Measurements from ENCODE around the gene NECTIN2.
A peak's percentile ranks its signal among the peaks of the same experiment; 100 is the strongest.
"Not testable (repeated sequence)": the region's sequence is repeated elsewhere in the genome, so short reads cannot be mapped to it uniquely, and the experiment has no call there.

The NECTIN2 gene

GRCh38 chr19:44904426-44904994 is 58.4 kb downstream of the NECTIN2 start:
- DNase-seq (ENCODE audit: insufficient read length, low spot score) (no peak), FAIRE-seq (no peak)

GRCh38 chr19:44905437-44906160 is 59.5 kb downstream of the NECTIN2 start, which contains the start of gene APOE:
APOE (plus strand) TSS chr19:44905796; CDS start chr19:44906625, 829 bp downstream.
- no peak for DNase-seq (ENCODE audit: insufficient read length, low spot score)
- no peak for FAIRE-seq

- FAIRE-seq (no peak), DNase-seq (ENCODE audit: insufficient read length, low spot score) (no peak)
Observed at GRCh38 chr19:44907613-44908012, 61.5 kb downstream of the NECTIN2 start.

GRCh38 chr19:44908074-44908835 is 62.2 kb downstream of the NECTIN2 start:
- DNase-seq (ENCODE audit: insufficient read length, low spot score) (no peak), FAIRE-seq (no peak)

- FAIRE-seq (no peak), DNase-seq (ENCODE audit: insufficient read length, low spot score) (no peak)
Observed at GRCh38 chr19:44908836-44909261, 62.8 kb downstream of the NECTIN2 start.

GRCh38 chr19:44909775-44910174 is 63.7 kb downstream of the NECTIN2 start:
- no peak for FAIRE-seq
- DNase-seq (ENCODE audit: insufficient read length, low spot score): no peak

- FAIRE-seq; DNase-seq (ENCODE audit: insufficient read length, low spot score): not testable (repeated sequence)
Observed at GRCh38 chr19:44911896-44912295, 65.8 kb downstream of the NECTIN2 start.

GRCh38 chr19:44912854-44913253 is 66.8 kb downstream of the NECTIN2 start:
- DNase-seq (ENCODE audit: insufficient read length, low spot score): no peak

GRCh38 chr19:44913512-44914432 is 67.7 kb downstream of the NECTIN2 start:
- FAIRE-seq: peak; percentile 8
- DNase-seq (ENCODE audit: insufficient read length, low spot score): not testable (repeated sequence)

More at GRCh38 chr19:44912854-44913253, 66.8 kb downstream of the NECTIN2 start:
- no peak for FAIRE-seq

GRCh38 chr19:44914433-44915206 is 68.5 kb downstream of the NECTIN2 start, which contains the start of gene APOC1:
APOC1 (plus strand) TSS chr19:44914608; CDS start chr19:44914892, 284 bp downstream.
- peak; percentile 90 for FAIRE-seq
- peak; percentile 98 for DNase-seq (ENCODE audit: insufficient read length, low spot score)

GRCh38 chr19:44924243-44924725 is 78.2 kb downstream of the NECTIN2 start:
- no peak for DNase-seq (ENCODE audit: insufficient read length, low spot score)
- no peak for FAIRE-seq

GRCh38 chr19:44925114-44925891 is 79.2 kb downstream of the NECTIN2 start:
- no peak for FAIRE-seq

GRCh38 chr19:44926245-44927077 is 80.4 kb downstream of the NECTIN2 start:
- FAIRE-seq: not testable (repeated sequence)

More at GRCh38 chr19:44925114-44925891, 79.2 kb downstream of the NECTIN2 start:
- DNase-seq (ENCODE audit: insufficient read length, low spot score): no peak

GRCh38 chr19:44927746-44928145 is 81.6 kb downstream of the NECTIN2 start:
- FAIRE-seq (no peak), DNase-seq (ENCODE audit: insufficient read length, low spot score) (no peak)

More at GRCh38 chr19:44926245-44927077, 80.4 kb downstream of the NECTIN2 start:
- not testable (repeated sequence) for DNase-seq (ENCODE audit: insufficient read length, low spot score)

- FAIRE-seq: no peak
- no peak for DNase-seq (ENCODE audit: insufficient read length, low spot score)
Observed at GRCh38 chr19:44930088-44930487, 84.0 kb downstream of the NECTIN2 start.

- no peak for FAIRE-seq
- no peak for DNase-seq (ENCODE audit: insufficient read length, low spot score)
Observed at GRCh38 chr19:44931541-44931940, 85.4 kb downstream of the NECTIN2 start.

All from GM19239 (cell line).